ENCODE data around the gene TMEM30B. TPM values are rescaled to one million over a fixed set of nuclear protein-coding genes. Genes with fewer than 3 reads are reported as not detected.

Gene TMEM30B, protein sequence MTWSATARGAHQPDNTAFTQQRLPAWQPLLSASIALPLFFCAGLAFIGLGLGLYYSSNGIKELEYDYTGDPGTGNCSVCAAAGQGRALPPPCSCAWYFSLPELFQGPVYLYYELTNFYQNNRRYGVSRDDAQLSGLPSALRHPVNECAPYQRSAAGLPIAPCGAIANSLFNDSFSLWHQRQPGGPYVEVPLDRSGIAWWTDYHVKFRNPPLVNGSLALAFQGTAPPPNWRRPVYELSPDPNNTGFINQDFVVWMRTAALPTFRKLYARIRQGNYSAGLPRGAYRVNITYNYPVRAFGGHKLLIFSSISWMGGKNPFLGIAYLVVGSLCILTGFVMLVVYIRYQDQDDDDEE
- total RNA-seq (ENCODE audit: low replicate concordance) = 0.08 and 0.70 TPM in 2 replicates

DNA sequence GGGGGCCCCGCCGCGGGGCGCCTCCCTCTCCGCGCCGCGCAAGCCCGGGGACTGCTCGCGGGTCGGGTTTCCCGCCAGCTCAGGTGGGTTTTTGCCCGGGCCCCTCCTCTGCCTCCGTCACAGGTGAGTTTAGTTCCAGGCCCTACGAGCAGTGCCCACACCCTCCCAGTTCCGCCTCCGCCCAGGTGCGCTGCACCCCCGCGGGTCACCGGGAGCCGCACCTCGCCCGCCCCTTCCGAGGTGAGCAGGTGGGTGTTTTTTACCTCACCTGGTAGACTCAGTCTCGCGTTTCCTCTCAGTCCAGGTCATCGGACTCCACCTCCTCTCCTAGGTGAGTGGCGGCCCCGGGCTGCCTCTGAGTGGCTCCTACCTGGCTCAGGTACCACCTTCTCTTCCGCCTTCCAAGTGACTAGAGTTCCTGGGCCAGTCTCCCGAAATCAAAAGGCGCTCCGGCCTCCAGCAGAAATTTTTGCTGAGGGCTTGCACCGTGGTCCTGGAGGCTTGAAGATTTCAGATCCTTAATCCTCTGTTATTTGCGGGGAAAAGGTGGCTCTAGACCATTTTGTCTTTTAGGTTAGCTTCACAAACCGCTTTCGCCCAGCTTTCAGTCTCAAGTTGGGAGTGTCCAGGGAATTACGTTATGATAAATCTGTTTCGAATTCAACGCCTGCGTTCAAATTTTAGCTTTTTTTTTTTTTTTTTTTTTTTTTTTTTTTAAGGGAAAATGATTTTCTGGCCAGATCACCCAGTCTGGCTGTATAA is at the start of gene TMEM30B:
Gene TMEM30B (minus strand): TSS at position 153 of the 762 bp plus-strand sequence. CDS start 191 bp downstream, outside the sequence.

DNA sequence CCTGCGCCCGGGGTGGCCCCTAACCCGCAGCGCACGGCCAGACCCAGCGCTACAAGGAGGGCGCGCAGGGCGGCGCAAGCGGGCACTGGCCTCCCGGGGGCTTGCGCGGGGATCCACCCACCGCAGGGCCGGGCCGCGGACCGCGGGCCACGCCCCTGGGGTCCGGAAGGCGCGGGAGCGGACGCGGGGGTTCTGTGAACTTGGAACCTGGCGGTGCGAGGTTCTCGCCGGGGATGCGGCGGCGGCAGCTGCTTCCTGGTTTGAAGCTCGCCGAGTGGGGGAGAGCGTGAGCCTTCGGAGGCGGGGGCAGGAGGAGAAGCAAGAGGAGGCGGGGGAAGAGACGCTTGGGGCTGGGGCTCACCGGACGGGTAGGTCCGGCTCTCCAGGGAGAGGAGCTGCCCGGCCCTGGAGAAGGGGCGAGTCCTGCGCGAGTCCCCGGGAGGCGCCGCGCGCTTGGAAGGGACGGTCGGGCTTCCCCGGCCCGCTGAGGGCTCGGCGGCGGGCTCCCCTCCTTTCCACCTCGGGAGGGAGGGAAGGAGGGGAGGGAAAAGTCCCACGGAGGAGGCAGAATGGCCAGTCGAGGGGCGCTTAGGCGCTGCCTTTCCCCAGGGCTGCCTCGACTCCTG is 40.4 kb upstream of the TMEM30B start, which contains the start of gene PRKCH:
Gene PRKCH (plus strand): TSS at position 195 of the 626 bp plus-strand sequence. CDS start 523 bp downstream, outside the sequence.

Other genes starting within 250 kb of the TMEM30B start
- 1.8 and 11.7 TPM in 2 replicates for gene PRKCH, start 40.2 kb upstream of the TMEM30B start, total RNA-seq (ENCODE audit: low replicate concordance)

Measured in smooth muscle cell of the coronary artery (primary cell).